Hippocampal formation (tissue), 2 donors: ENCODE data around the gene OMG.
"Not testable (repeated sequence)": the region's sequence is repeated elsewhere in the genome, so short reads cannot be mapped to it uniquely, and the experiment has no call there.

Experiments used
- DNase-seq, 2 donors: peaks; one replicate each; lab custom pipeline; 2025; lab: John Stamatoyannopoulos, UW

Gene OMG, protein sequence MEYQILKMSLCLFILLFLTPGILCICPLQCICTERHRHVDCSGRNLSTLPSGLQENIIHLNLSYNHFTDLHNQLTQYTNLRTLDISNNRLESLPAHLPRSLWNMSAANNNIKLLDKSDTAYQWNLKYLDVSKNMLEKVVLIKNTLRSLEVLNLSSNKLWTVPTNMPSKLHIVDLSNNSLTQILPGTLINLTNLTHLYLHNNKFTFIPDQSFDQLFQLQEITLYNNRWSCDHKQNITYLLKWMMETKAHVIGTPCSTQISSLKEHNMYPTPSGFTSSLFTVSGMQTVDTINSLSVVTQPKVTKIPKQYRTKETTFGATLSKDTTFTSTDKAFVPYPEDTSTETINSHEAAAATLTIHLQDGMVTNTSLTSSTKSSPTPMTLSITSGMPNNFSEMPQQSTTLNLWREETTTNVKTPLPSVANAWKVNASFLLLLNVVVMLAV

DNA sequence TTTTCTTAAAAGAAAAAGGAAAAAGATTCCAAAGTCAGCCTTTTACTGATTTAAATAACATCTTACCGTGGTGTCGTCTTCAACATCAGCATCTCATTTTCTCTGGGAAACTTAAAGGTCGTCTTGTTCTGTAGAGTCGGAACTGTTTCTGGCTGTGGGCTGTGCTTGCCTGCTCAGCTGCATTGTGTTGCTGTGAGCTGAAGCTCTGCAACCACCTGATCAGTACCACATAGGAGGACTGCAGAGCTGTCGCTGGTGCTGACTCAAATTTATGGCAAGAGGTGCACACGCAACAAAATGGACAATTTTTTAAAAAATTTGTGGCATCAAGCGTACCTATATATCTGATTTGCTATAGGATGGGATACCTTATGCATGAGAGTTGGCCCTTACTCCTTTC lies at the start of gene OMG:
Gene OMG (minus strand): TSS at position 150 of the 400 bp plus-strand sequence. CDS start 908 bp downstream, outside the sequence.
- DNase-seq: peak; percentile 67 to 86

DNA sequence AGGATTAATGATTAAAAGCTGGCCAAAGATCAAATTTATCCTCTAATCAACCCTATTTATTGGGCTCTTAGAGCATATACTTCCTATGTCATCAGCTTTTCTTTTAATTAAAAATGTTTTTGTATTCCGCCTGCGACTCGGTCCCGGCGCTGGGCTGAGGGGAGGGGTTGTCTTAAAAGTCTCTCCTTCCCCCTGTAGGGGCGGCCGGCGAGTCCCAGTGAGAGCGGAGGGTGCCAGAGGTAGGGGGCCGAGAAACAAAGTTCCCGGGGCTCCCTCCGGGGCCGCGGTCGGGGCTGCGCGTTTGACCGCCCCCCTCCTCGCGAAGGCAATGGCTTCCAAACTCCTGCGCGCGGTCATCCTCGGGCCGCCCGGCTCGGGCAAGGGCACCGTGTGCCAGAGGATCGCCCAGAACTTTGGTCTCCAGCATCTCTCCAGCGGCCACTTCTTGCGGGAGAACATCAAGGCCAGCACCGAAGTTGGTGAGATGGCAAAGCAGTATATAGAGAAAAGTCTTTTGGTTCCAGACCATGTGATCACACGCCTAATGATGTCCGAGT lies 48.2 kb upstream of the OMG start:
- not testable (repeated sequence) for DNase-seq

DNA sequence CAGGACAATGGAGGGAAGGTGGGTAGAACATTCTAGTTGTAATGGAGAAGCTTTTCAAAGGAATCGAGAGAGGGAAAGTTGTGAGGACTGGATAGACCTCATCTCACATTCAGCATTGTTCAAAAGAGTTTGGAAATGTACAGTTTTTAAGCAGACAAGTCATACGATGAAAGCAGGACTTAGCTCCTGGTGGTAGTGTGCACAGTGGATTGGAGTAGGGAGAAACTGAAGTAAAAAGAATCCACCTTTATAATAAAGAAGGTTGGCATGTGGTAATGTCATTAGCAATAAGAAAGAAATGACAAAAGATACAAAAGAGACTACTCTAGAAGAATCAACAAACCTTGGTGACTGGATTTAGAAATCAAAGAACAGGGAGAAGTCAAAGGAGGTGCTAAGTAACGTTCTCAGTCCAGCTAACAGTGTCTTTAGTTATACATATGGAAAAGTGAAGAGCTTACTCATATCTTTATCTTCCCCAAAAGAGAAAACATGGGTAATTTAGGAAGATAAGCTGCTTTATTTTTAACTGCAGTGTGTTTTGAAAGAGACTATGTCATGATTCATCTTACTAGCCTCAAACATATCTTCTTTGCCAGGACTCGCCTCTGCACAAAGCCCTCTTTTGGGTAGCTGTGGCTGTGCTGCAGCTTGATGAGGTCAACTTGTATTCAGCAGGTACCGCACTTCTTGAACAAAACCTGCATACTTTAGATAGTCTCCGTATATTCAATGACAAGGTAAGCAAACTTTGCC lies 43.0 kb upstream of the OMG start:
- DNase-seq: peak in 1 of 2 donors; percentile 15

DNA sequence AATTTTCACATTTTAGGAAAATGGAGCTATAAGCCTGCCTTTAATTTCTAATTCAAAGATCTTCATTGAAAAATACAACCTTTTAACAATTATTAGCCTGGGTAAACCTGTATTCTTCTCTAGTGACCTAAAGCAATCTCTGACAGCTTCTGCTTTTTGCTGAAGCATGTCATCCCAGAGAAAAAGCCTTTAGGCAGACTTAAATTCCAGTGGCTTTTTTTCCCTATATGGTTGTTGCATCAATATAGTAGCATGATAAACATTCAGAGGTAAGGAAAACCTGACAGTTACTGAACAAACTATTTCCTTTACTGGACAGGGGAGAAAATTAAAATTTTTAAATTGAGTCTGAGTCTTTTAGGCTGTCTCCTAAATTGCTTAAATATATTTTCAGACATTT lies 32.2 kb upstream of the OMG start:
- no peak for DNase-seq

DNA sequence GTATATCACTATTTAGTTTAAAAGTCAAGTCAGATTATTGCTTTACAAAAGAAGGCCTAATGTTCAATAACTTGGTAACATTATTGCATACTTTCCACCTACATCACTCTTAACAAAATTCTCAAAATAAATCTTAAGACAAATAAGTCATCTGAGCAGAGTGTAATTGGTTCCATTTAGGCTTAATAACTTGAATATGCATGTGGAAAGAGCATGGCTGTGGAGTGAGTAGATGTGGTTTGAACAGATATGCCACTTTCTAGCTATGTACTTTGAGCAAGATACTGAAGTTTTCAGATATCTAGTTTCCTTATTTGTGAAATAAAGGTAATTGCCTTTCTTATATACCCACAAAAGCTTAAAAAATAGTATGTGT lies 31.1 kb upstream of the OMG start:
- no peak for DNase-seq

DNA sequence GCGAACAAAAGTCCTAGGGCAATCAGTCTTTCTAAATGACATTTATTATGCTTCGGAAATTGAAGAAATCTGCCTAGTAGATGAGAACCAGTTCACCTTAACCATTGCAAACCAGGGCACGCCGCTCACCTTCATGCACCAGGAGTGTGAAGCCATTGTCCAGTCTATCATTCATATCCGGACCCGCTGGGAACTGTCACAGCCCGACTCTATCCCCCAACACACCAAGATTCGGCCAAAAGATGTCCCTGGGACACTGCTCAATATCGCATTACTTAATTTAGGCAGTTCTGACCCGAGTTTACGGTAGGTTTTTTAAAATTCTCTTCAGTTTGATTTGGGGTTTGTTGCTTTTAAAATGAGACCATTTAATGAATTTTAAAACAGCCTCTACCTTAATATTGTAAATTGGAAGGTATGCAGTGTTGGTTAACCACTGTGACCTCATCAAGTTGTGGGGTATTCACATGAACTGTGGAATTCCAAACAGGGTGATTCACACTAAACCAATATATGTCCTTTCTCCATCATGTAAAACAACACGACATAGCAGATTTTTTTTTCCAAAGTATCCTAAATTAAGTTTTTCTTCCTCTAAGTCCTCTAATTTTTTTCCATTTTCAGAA lies 30.6 kb upstream of the OMG start:
- no peak for DNase-seq

DNA sequence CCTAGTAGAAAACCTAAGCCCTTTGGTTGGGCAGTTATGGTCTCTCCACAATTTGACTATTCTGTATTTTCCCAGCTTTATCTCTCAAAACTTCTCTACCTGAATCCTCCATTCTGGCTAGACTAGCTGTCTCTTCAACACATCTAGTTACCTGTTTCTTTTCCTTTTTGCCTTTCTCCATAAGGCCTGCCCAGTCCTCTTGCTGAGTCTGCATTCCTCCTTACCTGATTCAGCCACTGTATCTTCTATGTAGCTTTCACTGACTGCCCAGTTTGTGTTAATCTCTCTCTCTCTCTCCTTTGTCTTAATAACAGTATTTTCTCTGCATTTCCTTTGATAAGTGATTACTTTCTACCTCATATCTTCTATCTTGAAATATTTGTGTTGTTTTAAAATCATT lies 26.5 kb upstream of the OMG start:
- no peak for DNase-seq

DNA sequence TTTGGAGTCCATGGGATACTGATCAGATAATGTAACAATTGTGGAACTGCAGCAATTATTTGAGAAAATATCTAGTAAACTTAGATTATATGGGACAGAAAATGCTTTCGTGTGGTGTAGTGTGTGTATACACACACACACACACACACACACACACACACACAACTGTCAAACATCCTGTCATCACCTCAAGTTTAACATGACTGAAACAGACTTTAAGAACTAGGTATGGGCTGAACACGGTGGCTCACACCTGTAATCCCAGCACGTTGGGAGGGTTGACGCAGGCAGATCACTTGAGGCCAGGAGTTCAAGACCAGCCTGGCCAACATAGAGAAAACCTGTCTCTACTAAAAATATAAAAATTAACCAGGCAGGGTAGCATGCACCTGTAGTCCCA lies 24.9 kb upstream of the OMG start:
- DNase-seq: no peak

DNA sequence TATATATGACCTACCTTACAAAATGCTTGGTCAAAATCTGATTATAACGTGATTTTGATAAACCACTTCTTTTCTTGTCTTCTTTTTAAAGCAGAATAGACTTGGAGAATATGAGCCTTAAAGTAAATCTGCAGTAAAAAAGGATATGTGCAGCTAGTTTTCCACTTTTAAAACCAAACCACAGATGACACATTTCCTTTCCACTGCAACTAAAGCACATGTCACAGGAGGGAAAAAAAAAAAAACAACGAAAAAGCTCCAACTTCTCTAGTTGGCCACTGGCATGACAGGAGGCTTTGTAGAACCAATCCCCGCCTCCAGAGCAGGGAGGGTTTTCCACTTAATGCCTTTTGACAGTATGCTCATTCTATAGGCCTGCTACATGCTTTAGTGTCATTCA lies 24.4 kb upstream of the OMG start, which contains the start of gene EVI2A:
Gene EVI2A (minus strand): TSS at position 142 of the 400 bp plus-strand sequence. CDS start 2,609 bp downstream, outside the sequence.
- peak; percentile 37 to 88 for DNase-seq

DNA sequence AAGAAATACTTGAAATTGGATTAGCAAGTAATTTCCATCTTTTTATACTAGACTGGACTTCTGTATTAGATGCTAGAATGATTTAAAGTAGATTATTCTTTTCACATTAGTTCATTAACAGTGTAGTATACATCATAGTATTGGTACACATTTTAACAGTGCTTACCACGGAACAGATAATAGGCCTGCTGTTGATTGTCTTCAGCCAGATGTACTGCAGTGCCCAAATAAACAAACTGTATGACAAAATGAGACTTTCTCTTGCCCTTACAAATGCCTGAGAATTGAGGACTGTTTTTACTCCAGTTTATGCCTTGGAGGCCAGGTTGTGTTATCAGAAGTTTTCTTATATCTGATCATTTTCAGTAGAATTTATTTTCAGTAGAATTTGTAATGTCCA lies 23.8 kb upstream of the OMG start:
- DNase-seq: peak in 1 of 2 donors; percentile 73

DNA sequence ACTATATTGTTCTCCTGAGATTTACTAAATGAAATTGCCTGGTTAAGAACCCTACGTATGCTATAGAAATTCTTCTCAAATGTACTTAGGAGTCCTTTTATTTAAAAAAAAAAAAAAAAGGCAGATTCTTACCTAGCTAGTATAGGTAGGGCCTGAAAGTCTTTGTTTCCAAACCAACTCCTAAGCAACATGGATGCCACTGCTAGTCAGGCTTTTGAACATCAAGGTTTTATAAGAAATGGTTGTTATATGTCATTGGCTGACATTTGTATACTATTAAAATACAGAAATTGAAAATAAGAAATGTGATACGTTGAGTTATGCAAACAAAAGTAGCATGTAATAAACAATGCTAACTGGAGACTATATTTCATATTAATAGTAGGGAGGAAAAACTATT lies 23.2 kb upstream of the OMG start:
- peak in 1 of 2 donors; percentile 50 for DNase-seq

DNA sequence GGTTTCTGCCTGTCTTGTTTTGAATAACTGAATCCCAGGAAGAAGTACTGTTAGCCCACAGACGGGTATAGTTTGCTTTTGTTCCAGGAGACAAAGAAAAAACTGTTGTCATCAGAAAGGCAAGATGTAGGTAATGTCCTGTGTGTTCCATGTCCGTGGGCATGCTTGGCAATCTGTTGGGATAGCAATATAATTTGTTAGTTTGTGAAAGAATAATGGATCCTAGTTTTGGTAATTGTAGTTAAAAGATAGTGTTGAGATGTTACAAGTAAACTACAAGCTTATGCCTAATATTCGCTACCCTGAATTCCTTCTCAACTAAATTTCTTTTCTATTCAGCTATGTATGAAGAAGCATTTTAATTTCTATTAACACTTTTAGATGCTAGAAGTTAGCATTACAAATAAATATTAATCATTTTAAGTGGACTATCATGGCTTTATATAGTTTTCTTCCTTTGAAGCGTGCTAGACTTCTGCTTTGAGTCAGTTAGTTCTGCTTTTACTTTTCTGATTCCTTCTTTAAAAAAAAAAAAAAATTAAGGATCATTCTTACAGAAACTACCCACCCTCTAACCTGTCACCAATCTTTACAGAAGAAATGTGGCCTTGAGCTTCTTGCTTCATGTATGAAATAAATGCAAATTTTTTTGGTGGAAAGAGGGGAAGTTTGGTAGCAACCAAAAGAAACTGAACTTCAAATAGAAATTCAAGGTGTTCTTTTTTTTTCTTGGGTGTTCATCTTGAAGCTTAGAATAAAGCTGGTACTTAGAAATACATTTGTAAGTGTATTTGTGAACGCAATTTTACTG lies 22.0 kb upstream of the OMG start:
- peak in 1 of 2 donors; percentile 82 for DNase-seq

DNA sequence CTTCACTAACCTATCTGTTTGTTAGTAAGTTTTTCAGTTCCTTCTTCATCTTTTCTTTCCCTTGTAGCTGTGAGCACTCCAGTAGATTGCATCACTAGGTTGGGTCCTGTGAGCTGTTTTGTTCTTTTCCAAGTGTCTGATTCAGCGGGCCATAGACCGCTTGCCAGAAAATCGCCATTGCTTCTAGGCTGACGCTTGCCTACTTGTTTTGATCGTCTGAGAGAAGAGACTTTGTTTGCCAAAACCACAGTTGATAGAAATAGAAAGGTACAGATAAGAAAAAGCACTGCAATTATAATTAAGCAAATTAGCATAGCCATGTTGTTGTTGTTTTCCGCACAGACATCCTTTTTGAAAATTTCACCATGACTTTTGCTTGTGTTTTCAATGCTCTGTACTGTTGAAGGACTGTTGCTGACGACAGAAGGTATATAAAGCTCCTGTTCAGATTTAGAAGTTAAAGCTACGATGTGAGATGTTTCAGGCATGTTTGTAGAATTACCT lies 21.3 kb upstream of the OMG start:
- peak; percentile 65 to 87 for DNase-seq

DNA sequence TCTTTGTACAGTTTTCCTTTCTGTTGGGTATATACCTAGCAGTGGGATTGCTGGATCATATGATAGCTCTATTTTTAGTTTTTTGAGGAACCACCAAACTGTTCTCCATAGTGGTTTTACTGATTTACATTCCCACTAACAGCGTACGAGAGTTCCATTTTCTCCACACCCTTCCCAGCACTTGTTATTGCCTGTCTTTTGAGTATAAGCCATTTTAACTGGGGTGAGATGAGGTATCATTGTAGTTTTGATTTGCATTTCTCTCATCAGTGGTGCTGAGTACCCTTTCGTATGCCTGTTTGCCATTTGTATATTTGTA lies 17.7 kb upstream of the OMG start:
- DNase-seq: no peak

DNA sequence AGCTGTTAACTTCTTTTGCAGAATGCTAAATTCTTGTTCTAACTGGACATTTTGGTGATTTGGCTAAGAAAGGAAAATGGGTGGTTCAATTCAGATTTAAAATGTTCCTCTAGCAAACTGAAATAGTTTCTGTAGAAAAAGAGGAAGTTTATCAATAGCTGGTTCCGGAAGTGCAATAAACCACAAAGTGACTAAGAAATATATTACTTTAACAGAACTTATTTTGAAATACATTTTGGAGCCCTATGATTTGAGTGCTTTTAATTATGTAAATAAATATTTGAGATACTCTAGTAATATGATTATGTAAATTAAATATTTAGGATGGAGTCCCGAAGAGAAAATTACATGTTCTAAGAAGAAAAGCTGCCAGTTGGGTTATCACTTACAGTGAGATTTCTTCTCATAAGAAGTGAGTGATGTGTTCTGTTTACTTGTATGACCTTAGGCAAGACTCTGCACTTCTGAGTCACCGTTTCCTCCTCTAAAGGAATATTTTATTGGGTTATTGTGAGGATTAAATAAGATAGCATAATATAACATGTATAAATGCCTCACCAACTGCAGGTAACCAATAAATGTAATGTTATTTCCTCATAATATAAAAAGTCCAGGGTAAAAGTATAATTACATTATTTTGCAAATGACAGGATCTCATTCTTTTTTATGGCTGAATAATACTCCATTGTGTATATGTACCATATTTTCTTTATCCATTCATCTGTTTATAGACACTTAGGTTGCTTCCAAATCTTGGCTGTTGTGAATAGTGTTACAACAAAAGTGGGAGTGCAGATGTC lies 17.1 kb upstream of the OMG start, which contains the start of gene EVI2B:
Gene EVI2B (minus strand): TSS at position 73 of the 800 bp plus-strand sequence. CDS start 8,445 bp downstream, outside the sequence.
- DNase-seq: no peak

DNA sequence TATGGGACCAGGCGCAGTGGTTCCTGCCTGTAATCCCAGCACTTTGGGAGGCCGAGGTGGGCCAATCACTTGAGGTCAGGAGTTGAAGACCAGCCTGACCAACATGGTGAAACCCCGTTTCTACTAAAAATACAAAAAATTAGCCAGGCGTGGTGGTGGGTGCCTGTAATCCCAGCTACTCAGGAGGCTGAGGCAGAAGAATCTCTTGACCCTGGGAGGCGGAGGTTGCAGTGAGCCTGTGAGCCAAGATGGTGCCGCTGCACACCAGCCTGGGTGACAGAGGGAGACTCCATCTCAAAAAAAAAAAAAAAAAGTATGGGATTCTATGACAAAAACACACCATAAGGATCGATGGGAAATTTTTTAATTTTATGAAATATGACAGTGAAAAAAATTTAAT lies 15.2 kb upstream of the OMG start:
- DNase-seq: not testable (repeated sequence)

DNA sequence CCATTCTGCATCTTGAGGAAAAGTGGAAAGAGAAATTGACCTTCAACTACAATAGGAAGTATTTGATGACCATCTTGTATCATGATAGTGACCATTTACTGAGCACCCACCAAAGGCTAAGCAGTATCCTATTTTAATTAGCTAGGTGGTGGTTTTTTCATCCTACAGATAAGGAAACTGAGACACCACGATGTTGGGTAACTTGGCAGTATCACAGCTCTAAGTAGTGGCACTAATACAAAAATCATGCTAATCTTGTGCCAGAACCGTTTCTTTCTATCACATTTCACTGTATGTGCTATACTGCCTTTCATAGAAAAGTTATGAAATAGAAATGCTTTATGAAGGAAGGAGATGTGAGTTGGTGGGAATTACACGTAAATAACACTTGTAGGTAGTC lies 14.5 kb upstream of the OMG start:
- no peak for DNase-seq

DNA sequence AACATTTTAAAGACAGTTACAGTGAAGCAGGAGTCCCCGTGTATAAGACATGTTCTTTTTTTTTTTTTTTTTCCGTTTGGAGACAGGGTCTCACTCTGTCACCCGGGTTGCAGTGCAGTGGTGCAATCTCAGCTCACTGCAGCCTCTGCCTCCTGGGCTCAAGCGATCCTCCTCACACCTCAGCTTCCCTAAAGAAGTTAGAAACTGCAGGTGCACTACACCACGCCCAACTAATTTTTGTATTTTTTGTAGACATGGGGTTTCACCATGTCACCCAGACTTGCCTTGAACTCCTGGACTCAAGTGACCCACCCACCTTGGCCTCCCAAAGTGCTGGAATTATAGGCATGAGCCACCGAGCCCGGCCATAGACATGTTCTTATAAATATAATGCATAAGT lies 13.8 kb upstream of the OMG start:
- DNase-seq: no peak

DNA sequence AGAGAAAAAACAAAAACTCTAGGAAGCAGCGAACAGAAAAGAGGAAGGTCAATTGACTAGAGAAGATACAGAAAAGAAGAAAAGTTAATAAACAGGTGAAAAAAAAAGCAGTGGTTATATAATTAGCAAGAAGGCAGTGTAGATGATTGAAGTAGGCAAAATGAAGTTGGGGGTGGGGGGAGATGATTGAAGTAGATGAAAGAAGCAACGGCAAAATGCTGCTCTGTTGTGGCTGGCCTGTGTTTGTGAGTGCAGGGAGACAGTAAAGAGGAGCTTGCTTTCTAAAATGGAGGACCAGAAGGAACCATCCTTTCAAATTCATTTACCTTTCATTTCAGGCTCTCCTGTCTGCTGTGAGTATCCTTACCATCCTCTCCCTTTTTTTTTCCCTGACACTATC lies 13.2 kb upstream of the OMG start:
- DNase-seq: peak in 1 of 2 donors; percentile 7

DNA sequence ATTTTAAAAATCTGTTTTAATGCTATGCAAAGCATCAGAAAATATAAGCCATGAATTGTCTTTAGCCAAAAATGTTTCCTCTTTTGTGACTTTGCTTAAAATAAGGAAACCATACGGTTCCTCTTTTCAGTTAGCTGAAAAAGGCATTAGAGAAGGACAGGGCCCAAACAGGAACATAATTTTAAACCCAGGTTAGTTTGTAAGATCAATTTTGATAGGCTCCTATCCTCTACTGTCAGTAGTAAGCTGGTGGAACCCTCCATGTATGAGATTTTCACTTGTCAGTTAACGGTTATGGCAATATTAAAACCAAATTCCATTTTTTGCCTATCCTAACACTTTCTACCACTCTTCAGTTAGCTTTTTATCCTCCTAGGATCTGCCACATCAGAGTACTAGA lies 12.5 kb upstream of the OMG start:
- peak in 1 of 2 donors; percentile 6 for DNase-seq
